Measurements from ENCODE around the gene KLHL8.

The KLHL8 gene

GRCh38 chr4:87216469-87216868, 3.9 kb downstream of the KLHL8 start:
- no peak overlapping the region for H3K4me3 ChIP-seq (ENCODE audit: low read depth, low read length)
- TF ChIP-seq, protein P1, sequence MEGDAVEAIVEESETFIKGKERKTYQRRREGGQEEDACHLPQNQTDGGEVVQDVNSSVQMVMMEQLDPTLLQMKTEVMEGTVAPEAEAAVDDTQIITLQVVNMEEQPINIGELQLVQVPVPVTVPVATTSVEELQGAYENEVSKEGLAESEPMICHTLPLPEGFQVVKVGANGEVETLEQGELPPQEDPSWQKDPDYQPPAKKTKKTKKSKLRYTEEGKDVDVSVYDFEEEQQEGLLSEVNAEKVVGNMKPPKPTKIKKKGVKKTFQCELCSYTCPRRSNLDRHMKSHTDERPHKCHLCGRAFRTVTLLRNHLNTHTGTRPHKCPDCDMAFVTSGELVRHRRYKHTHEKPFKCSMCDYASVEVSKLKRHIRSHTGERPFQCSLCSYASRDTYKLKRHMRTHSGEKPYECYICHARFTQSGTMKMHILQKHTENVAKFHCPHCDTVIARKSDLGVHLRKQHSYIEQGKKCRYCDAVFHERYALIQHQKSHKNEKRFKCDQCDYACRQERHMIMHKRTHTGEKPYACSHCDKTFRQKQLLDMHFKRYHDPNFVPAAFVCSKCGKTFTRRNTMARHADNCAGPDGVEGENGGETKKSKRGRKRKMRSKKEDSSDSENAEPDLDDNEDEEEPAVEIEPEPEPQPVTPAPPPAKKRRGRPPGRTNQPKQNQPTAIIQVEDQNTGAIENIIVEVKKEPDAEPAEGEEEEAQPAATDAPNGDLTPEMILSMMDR (IDR thresholded peaks at IDR 0.05; ENCODE audit: borderline replicate concordance, insufficient read depth, low read depth, low read length) = no peak

DNA sequence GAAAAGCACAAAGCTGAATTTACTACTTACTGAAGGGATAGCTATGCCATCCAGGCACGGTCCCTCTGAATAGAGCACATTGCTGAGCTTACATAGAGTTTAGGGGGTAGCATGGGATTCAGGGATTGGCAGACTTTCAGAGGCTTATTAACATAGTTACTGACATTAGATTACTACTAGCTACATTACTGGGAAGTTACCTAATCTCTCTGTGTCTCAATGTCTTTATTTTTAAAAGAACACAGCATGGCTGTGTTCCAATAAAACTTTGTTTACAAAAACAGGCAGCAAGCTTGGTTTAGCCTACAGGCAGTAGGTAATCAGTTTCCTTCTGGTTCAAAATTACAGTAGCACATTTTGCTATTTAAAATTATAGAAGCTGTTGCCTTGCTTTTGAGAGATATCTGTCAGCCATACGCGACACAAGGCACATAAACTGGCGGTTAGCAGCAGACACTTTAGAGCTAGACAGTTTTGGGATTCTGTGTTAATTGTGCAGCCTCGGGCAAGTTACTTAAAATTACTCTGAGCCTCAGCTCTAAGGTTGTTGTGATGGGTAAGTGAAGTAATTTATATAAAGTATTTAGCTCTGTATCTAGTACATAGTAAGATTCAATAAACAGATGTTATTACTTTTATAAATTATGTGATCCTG, 6.9 kb downstream of the KLHL8 start:
- no peak overlapping the region for H3K4me3 ChIP-seq (ENCODE audit: low read depth, low read length)
- TF ChIP-seq, protein P1 (IDR thresholded peaks at IDR 0.05; ENCODE audit: borderline replicate concordance, insufficient read depth, low read depth, low read length) = no peak

DNA sequence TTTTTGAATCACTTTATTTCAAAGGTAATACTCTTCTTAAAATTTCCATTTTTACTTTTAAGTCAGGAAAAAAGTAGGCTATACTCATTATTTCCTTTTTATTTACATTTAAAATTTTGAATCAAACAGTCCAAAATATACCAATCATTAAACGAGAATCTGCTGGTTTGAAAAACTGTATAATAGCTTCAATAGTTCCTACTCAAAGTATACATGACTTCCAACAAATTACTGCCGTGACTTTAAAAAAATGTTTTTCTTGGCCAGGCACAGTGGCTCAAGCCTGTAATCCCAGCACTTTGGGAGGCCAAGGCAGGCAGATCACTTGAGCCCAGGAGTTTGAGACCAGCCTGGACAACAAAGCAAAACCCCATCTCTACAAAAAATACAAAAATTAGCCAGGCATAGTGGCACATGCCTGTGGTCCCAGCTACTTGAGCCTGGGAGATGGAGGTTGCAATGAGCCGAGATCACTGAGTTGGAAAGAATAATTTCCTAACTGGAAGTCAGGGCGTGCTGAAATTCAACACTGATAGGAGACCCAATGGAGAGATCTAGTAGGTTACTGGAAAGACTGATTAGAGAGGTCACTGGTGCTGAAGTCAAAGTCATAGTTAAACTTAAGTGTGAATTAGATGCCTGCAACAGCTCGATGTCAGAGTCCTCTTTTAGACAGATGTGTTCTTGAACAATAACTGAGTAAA, 9.0 kb downstream of the KLHL8 start:
- H3K4me3 ChIP-seq (ENCODE audit: low read depth, low read length) = no peak overlapping the region
- TF ChIP-seq, protein P1 (IDR thresholded peaks at IDR 0.05; ENCODE audit: borderline replicate concordance, insufficient read depth, low read depth, low read length) = no peak

DNA sequence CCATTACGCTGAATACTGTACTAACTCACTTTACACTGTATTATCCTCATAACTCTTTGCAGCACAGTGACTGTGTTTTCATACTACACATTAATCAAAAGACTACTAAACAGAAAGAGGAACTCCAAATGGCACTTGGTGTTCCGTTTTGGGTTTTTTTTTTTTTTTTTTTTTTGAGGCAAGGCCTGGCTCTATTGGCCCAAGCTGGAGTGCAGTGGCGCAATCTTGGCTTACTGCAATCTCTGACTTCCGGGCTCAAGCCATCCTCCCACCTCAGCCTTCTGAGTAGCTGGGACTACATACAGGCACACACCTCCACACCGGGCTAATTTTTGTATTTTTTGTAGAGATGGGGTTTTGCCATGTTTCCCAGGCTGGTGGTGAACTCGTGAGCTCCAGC, 10.7 kb downstream of the KLHL8 start:
- TF ChIP-seq, protein P1 (IDR thresholded peaks at IDR 0.05; ENCODE audit: borderline replicate concordance, insufficient read depth, low read depth, low read length) = no peak
- H3K4me3 ChIP-seq (ENCODE audit: low read depth, low read length) = no peak overlapping the region

DNA sequence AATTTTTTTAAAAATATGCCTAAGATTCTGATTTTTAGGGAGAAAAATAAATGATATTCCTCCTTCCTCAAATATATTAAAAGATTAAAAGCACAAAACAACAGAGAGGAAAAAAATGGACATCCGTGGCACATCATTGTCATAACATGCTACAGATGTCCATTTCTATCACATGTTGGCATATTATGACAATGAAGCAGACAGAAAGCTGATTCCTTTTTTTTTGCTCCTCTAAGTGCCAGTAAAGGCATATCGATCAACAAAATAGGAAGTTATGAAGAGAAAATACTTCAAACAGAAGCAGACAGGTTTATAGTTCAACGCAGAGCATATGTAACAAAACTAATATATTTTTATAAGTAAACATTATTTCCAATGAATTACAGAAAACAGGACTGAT, 11.2 kb downstream of the KLHL8 start:
- H3K4me3 ChIP-seq (ENCODE audit: low read depth, low read length) = no peak overlapping the region
- TF ChIP-seq, protein P1 (IDR thresholded peaks at IDR 0.05; ENCODE audit: borderline replicate concordance, insufficient read depth, low read depth, low read length) = no peak

DNA sequence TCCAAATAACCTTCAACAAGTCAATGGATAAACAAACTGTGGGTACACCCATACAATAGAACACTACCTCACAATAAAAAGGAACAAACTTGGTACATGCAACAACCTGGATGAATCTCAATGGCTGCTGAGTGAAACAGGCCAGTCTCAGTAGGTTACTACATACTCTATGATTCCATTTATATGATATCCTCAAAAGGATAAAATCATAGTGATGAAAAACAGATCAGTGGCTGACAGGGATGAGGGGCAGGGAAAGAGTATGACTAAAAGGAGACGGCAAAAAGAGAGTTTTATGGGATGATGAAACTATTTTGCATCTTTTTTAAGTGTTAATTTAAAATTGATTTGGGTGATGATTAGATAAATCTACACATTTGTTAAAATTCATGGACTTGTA, 15.9 kb downstream of the KLHL8 start:
- no peak overlapping the region for H3K4me3 ChIP-seq (ENCODE audit: low read depth, low read length)
- TF ChIP-seq, protein P1 (IDR thresholded peaks at IDR 0.05; ENCODE audit: borderline replicate concordance, insufficient read depth, low read depth, low read length) = no peak

DNA sequence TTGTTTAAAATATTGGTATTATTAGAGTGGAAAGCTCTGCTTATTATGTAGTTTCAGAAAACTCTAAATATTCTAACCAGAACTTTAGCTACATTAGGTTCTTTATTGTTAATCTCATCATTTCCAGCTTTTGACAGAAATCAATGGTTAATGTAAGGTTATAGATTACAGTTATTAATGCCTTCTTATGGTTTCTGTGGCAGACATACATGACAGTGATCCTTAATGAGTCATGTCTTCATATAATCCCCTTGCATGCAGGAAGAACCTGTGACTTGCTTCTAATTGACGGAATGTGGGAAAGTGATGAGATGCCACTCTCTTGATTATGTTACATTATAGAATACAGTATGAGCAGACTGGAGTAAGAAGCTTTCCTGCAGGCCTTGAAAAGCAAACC, 23.5 kb downstream of the KLHL8 start:
- TF ChIP-seq, protein P1 (IDR thresholded peaks at IDR 0.05; ENCODE audit: borderline replicate concordance, insufficient read depth, low read depth, low read length) = no peak
- H3K4me3 ChIP-seq (ENCODE audit: low read depth, low read length) = no peak overlapping the region

All from GM12875 (cell line).